Peyer's patch (tissue), 4 donors: Measurements from ENCODE around the gene CCDC188. TPM values are rescaled to one million over a fixed set of nuclear protein-coding genes. Genes with fewer than 3 reads are reported as not detected.

Source experiments
- DNase-seq, 3 donors: peaks; one replicate each; pipeline ENCODE4 v3.0.0-alpha.2; 2017 to 2019
- H3K27ac ChIP-seq, 4 donors: fragments of 200-600 bp; sonication (generic); one replicate each; pipeline ENCODE4 v1.5.1; 2016 to 2019
- H3K27me3 ChIP-seq, 2 donors: fragments of 200-600 bp; sonication (generic); one replicate each; pipeline ENCODE4 v1.5.1; 2019
- H3K36me3 ChIP-seq, 3 donors: fragments of 200-600 bp; sonication (generic); one replicate each; pipeline ENCODE4 v1.5.1; 2016 to 2019
- H3K4me1 ChIP-seq, 4 donors: fragments of 200-600 bp; sonication (generic); one replicate each; pipeline ENCODE4 v1.5.1; 2016 to 2019
- H3K4me3 ChIP-seq, 4 donors: fragments of 200-600 bp; sonication (generic); 1 replicate in 3 of 4; 2 replicates in 1 of 4; pipeline ENCODE4 v1.5.1; 2016 to 2019; ENCODE audit warnings: mild to moderate bottlenecking in 1 of 4
- H3K9me3 ChIP-seq, 4 donors: fragments of 200-600 bp; sonication (generic); one replicate each; pipeline ENCODE4 v1.5.1; 2016 to 2019; ENCODE audit warnings: mild to moderate bottlenecking in 1 of 4
- CTCF ChIP-seq, 6 experiments: fragments of 450-650 bp in 4 of 6; fragments of 200-600 bp in 2 of 6; sonication (generic) in 1 of 6; IDR thresholded peaks; one replicate each; pipeline ENCODE4 v1.5.1; 2017 to 2019; ENCODE audit warnings: antibody characterized with exemption in 6 of 6, mild to moderate bottlenecking in 3 of 6, moderate library complexity in 1 of 6
- POLR2A ChIP-seq, 2 donors: fragments of 450-650 bp; IDR thresholded peaks; one replicate each; pipeline ENCODE4 v1.5.1; 2017; ENCODE audit warnings: antibody characterized with exemption in 2 of 2, mild to moderate bottlenecking in 2 of 2, moderate library complexity in 2 of 2
- total RNA-seq, 4 donors: library from RNA; depleted of rRNA; stranded (reverse); fragments of >200 nt; gene quantifications; one replicate each; pipeline ENCODE4 v1.1.0, GENCODE V29; 2016

The CCDC188 gene
- total RNA-seq, 4 donors from 2014 or later, result 6.6 TPM; not detected in 3

- Histone ChIP-seq H3K27ac (no peak overlapping the region), H3K27me3 (no peaks in the 10 kb centered on the region), H3K9me3 (no peaks in the 10 kb centered on the region), H3K4me1 (no peaks in the 10 kb centered on the region), H3K36me3 (peaks cover 0 to 8% (median 0%) of the 10 kb centered on the region in 3 donors), H3K4me3 (no peak overlapping the region)
- no peak for DNase-seq
- TF ChIP-seq POLR2A (IDR thresholded peaks at IDR 0.05) (no peak), CTCF (IDR thresholded peaks at IDR 0.05) (no peak)
These were observed 6.8 kb downstream of the CCDC188 start for GRCh38 chr22:20143883-20144665.

- Histone ChIP-seq H3K36me3 (peaks cover 0 to 8% (median 0%) of the 10 kb centered on the region in 3 donors), H3K27me3 (no peaks in the 10 kb centered on the region), H3K4me1 (peaks cover 0 to 1% (median 0%) of the 10 kb centered on the region in 4 donors), H3K4me3 (no peak overlapping the region), H3K27ac (no peak overlapping the region), H3K9me3 (no peaks in the 10 kb centered on the region)
- TF ChIP-seq POLR2A (IDR thresholded peaks at IDR 0.05) (no peak), CTCF (IDR thresholded peaks at IDR 0.05) (no peak)
- DNase-seq, result no peak
These were observed 7.9 kb downstream of the CCDC188 start for GRCh38 chr22:20142711-20143621.

GRCh38 chr22:20141186-20142077 lies 9.4 kb downstream of the CCDC188 start:
- H3K27me3 ChIP-seq, result no peaks in the 10 kb centered on the region
- H3K9me3 ChIP-seq, result no peaks in the 10 kb centered on the region
- DNase-seq, result no peak
- no peak overlapping the region for H3K27ac ChIP-seq
- TF ChIP-seq CTCF (IDR thresholded peaks at IDR 0.05) (no peak), POLR2A (IDR thresholded peaks at IDR 0.05) (no peak)
- H3K36me3 ChIP-seq, result peaks cover 0 to 8% (median 0%) of the 10 kb centered on the region in 3 donors
- H3K4me3 ChIP-seq, result no peak overlapping the region
- H3K4me1 ChIP-seq, result peaks cover 0 to 14% (median 0%) of the 10 kb centered on the region in 4 donors

- Histone ChIP-seq H3K4me1 (peaks cover 0 to 18% (median under 1%) of the 10 kb centered on the region in 4 donors), H3K27ac (no peak overlapping the region), H3K4me3 (no peak overlapping the region), H3K9me3 (no peaks in the 10 kb centered on the region), H3K27me3 (no peaks in the 10 kb centered on the region), H3K36me3 (peaks cover 0 to 8% (median 0%) of the 10 kb centered on the region in 3 donors)
- no peak for TF ChIP-seq CTCF (IDR thresholded peaks at IDR 0.05)
- no peak for TF ChIP-seq POLR2A (IDR thresholded peaks at IDR 0.05)
- no peak for DNase-seq
These were observed 10.3 kb downstream of the CCDC188 start for GRCh38 chr22:20140521-20140964.

GRCh38 chr22:20140107-20140445 lies 10.8 kb downstream of the CCDC188 start:
- peaks cover 0 to 18% (median 2%) of the 10 kb centered on the region in 4 donors for H3K4me1 ChIP-seq
- no peak overlapping the region for H3K27ac ChIP-seq
- H3K36me3 ChIP-seq, result peaks cover 0 to 8% (median 0%) of the 10 kb centered on the region in 3 donors
- H3K9me3 ChIP-seq, result no peaks in the 10 kb centered on the region
- no peak for TF ChIP-seq POLR2A (IDR thresholded peaks at IDR 0.05)
- no peak for TF ChIP-seq CTCF (IDR thresholded peaks at IDR 0.05)
- DNase-seq, result no peak
- no peaks in the 10 kb centered on the region for H3K27me3 ChIP-seq
- no peak overlapping the region for H3K4me3 ChIP-seq
